GM19372 (cell line): ENCODE data around the gene GTF2A1.
"Not testable (repeated sequence)": the region's sequence is repeated elsewhere in the genome, so short reads cannot be mapped to it uniquely, and the experiment has no call there.

Experiments
- ATAC-seq: cut with Tn5 transposase; IDR thresholded peaks from one replicate; pipeline ENCODE4 v1.9.1; 2021; ENCODE audit warnings: mild to moderate bottlenecking, low read depth, moderate library complexity; ENCODE audit not compliant: unreplicated experiment

GTF2A1 gene

GRCh38 chr14:81233615-81234014 is 12.9 kb upstream of the GTF2A1 start:
- ATAC-seq = no peak

- ATAC-seq = no peak
Observed at GRCh38 chr14:81231540-81231939, 10.8 kb upstream of the GTF2A1 start.

DNA sequence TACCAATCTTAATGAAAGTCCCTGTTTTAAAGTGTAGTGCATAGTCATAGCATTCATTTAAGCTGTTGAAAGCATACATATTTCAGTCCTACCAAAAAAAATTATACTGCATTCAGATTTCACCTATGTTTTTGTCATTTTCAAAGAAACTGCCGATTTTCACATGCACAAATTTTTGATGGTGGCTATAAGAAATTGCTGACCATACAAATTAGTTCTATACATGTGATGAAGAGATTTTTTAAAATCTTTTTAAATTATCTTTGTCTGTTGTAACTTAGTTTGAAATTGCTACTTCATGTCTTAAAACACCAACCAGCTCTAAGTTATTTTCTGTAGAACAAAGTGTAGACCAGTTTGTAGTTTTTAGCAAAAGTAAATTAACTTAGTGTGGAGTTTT is 3.5 kb upstream of the GTF2A1 start:
- ATAC-seq = no peak

DNA sequence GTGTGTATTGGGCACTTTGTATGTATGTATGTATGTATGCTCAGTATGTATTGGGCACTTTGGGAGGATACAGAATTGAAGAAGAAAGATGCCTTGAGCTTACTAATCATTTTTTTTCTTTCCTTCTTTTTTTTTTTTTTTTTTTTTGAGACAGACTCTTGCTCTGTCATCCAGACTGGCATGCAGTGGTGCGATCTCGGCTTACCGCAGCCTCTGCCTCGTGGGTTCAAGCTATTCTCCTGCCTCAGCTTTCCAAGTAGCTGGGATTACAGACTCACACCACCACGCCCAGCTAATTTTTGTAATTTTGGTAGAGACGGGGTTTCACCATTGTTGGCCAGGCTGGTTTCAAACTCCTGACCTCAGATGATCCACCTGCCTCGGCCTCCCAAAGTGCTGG is 3.0 kb upstream of the GTF2A1 start:
- ATAC-seq = not testable (repeated sequence)

DNA sequence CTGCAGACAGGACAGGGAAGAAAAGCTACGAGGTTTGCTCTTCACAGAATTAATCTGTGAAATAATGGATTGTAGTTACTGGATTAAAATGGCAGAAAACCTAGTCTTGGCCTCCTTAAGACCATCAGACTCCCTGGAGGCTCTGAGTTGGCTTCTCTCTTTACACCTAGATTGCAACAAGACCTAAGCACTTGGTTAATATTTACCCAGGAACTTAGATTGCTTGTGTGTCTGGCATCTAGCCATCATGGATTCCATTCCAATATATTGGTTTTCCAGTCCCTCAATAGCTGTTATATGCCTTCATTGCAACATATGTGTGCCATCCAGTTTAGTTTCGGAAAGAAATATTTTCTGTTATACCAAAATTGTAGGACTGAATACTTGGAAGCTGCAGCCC is 1.9 kb upstream of the GTF2A1 start:
- ATAC-seq = no peak

DNA sequence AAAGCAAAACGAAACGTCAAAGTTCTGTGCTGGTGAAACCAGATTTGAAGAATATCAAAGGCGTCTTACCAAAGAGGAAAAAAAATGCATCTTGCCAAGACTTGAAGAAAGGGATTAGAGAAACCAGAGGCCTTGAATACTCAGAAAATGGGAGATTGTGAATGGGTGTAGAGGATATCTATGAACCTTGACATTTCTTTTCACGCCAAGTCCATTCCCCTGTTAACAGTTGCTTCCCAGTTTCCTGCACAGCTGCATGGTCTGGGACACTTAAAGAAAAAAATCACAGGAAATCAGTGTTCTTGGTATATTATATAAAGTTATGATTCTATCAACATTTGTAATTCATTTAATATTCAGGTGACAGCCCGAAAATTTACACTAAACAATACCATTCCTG is 1.4 kb upstream of the GTF2A1 start:
- no peak for ATAC-seq

- ATAC-seq = no peak
Observed at GRCh38 chr14:81221579-81222102, 882 bp upstream of the GTF2A1 start.

- no peak for ATAC-seq
Observed at GRCh38 chr14:81220580-81220829, 254 bp downstream of the GTF2A1 start.

DNA sequence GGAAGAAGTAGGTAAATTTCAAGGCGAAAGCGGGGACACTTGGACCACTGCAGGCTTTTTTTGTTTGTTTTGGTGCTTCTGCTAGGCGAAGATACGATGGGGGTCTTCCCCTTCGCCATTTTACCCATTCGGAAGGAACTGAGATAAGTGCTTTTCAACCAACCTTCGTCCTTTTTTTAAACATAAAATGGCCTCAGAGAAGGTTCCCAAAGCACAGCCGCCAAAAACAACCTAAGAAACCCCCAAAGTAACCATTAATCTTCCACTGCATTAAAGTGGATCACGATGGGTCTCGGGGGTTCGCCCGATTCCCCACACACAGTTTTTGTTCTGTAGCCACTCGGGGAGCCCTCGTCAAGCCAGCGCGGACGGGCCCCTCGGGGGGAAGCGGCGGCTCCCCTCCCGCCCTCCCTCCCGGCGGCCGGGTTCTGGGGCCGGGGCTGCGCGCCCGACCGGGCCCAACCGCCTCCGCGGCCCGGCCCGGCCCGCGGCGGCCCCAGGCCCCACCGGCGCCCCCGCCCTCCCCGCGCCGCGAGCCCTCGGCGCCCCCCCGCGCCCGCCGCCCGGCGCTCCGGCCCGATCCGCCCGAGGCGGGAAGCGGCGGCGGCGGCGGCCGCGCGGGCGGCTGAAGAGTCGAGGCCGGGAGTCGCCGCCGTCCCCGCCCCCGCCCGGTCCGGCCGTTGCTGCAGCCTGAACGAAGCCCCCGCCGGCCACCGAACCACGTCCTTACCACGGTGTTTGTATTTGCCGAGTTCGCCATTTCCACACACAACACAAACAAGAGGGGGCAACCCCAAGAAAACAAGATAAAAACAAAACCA is 790 bp downstream of the GTF2A1 start:
- peak; percentile 1 for ATAC-seq

GRCh38 chr14:81219210-81219758 is 1.5 kb downstream of the GTF2A1 start:
- peak; percentile 46 for ATAC-seq

GRCh38 chr14:81211844-81212243 is 8.9 kb downstream of the GTF2A1 start:
- ATAC-seq = no peak

GRCh38 chr14:81209167-81209836 is 11.5 kb downstream of the GTF2A1 start:
- ATAC-seq = no peak

DNA sequence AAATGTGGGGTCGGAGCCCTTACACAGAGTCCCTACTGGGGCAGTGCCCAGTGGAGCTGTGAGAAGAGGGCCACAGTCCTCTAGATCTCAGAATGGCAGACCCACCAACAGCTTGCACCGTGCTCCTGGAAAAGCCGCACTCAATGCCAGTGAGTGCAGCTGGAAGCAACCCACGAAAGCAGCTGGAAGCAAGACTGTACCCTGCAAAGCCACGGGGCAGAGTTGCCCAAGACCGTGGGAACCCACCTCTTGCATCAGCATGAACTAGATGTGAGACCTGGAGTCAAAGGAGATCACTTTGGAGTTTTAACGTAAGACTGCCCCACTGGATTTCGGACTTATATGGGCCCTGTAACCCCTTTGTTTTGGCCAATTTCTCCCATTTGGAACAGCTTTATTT is 12.3 kb downstream of the GTF2A1 start:
- ATAC-seq = no peak

- ATAC-seq = no peak
Observed at GRCh38 chr14:81206115-81206514, 14.6 kb downstream of the GTF2A1 start.

GRCh38 chr14:81205639-81206038 is 15.1 kb downstream of the GTF2A1 start:
- ATAC-seq = no peak

DNA sequence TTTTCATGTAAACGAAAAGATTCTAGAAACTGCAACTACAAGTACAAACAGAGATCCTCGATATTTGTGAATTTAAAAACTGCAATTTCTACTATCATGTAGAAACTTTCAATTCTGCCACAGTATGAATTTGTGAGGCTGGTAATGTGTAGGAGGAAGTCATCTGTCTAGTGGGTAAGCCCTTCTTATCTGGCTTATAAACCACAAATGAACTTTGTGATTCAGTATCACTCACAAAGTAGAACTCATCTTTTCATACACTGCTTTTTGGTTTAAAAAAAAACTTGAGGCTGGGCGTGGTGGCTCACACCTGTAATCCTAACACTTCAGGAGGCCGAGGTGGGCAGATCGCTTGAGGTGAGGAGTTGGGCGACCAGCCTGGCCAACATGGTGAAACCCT is 20.7 kb downstream of the GTF2A1 start:
- no peak for ATAC-seq

GRCh38 chr14:81199084-81199483 is 21.7 kb downstream of the GTF2A1 start:
- no peak for ATAC-seq

GRCh38 chr14:81198651-81199050 is 22.1 kb downstream of the GTF2A1 start:
- ATAC-seq = no peak

GRCh38 chr14:81193924-81194633 is 26.7 kb downstream of the GTF2A1 start:
- no peak for ATAC-seq

DNA sequence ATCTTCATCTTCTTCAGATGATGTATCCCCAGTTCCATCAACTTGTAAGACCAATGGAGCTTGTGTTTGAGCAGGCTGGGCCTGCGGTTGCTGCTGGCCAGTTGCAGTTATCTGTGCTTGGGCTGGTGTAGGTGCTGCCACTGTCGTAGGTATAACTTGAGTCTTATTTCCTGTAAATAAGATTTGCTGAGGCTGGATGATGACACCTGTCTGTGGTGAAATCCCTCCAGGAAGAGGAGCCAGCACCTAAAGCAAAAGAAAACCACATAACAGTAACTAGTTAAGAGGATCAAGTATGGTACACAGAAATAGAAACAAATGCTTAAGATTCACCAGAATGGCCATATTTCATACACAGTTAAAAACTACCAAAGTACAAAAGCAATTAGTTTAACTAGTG is 28.2 kb downstream of the GTF2A1 start:
- no peak for ATAC-seq

- peak; percentile 71 for ATAC-seq
Observed at GRCh38 chr14:81187832-81188522, 32.8 kb downstream of the GTF2A1 start.
